Hepatocyte (in vitro differentiated cells): ENCODE data around the gene USH2A. TPM values are rescaled to one million over a fixed set of nuclear protein-coding genes. Genes with fewer than 3 reads are reported as not detected.

Experiments
- DNase-seq: peaks from one replicate; pipeline ENCODE4 v3.0.0-alpha.2; 2016; ENCODE audit warnings: low spot score
- H2AFZ ChIP-seq: fragments of 200-600 bp; sonication (generic); 2 replicates; pipeline ENCODE4 v1.6.0; 2016; ENCODE audit warnings: antibody characterized with exemption, mild to moderate bottlenecking
- H3K27ac ChIP-seq: fragments of 200-600 bp; sonication (generic); 2 replicates; pipeline ENCODE4 v1.5.1; 2016; ENCODE audit warnings: mild to moderate bottlenecking
- H3K27me3 ChIP-seq: fragments of 200-600 bp; sonication (generic); 2 replicates; pipeline ENCODE4 v1.6.1; 2016
- H3K36me3 ChIP-seq: fragments of 200-600 bp; sonication (generic); replicated peaks from 2 replicates; pipeline ENCODE4 v1.5.1; 2016; ENCODE audit warnings: low read depth; ENCODE audit not compliant: insufficient read depth
- H3K4me1 ChIP-seq: fragments of 200-600 bp; sonication (generic); 2 replicates; pipeline ENCODE4 v1.5.1; 2016; ENCODE audit warnings: mild to moderate bottlenecking, moderate library complexity; ENCODE audit not compliant: insufficient read depth
- H3K4me2 ChIP-seq: fragments of 200-600 bp; sonication (generic); 2 replicates; pipeline ENCODE4 v1.6.0; 2016
- H3K4me3 ChIP-seq: fragments of 200-600 bp; sonication (generic); 2 replicates; pipeline ENCODE4 v1.5.1; 2016; ENCODE audit warnings: mild to moderate bottlenecking
- H3K79me2 ChIP-seq: fragments of 200-600 bp; sonication (generic); 2 replicates; pipeline ENCODE4 v1.6.0; 2017; ENCODE audit warnings: mild to moderate bottlenecking
- H3K9me2 ChIP-seq: fragments of 200-600 bp; sonication (generic); replicated peaks from 2 replicates; pipeline ENCODE4 v1.6.0; 2017; ENCODE audit warnings: mild to moderate bottlenecking; ENCODE audit not compliant: insufficient read depth
- H3K9me3 ChIP-seq: fragments of 200-600 bp; sonication (generic); 2 replicates; pipeline ENCODE4 v1.5.1; 2016; ENCODE audit warnings: low read depth, mild to moderate bottlenecking
- H4K20me1 ChIP-seq: fragments of 200-600 bp; sonication (generic); 2 replicates; pipeline ENCODE4 v1.6.0; 2016; ENCODE audit warnings: mild to moderate bottlenecking; ENCODE audit not compliant: insufficient read depth, poor library complexity, severe bottlenecking
- EZH2 ChIP-seq: fragments of 200-600 bp; sonication (generic); IDR thresholded peaks from 2 replicates; pipeline ENCODE4 v1.6.1; 2016; ENCODE audit warnings: antibody characterized with exemption, mild to moderate bottlenecking, borderline replicate concordance
- EZH2phosphoT487 ChIP-seq: fragments of 200-600 bp; sonication (generic); IDR thresholded peaks from one replicate; pipeline ENCODE4 v1.6.1; 2018; ENCODE audit warnings: antibody characterized with exemption, mild to moderate bottlenecking, low read depth, moderate library complexity; ENCODE audit not compliant: unreplicated experiment, severe bottlenecking
- WGBS: methylation state at CpG from one replicate; pipeline ENCODE4 v1.1.6; 2016; ENCODE audit warnings: low lambda C conversion rate; ENCODE audit errors: missing lambda C conversion rate; 5-methylcytosine and 5-hydroxymethylcytosine counted together
- polyA plus RNA-seq: library from polyadenylated mRNA; unstranded; fragments of >200 nt; fragmentation: Nextera tagmentation; extraction: Ambion mirVana; gene quantifications from 2 replicates; pipeline ENCODE4 v1.2.1, GENCODE V29; 2016
- total RNA-seq: library from RNA; depleted of rRNA; stranded (reverse); fragments of >200 nt; gene quantifications from 2 replicates; pipeline ENCODE4 v1.2.3, GENCODE V29; 2014
- TF ChIP-seq, protein P1 (sequence below): fragments of 200-600 bp; sonication (generic); IDR thresholded peaks from 2 replicates; pipeline ENCODE4 v1.5.1; 2016; ENCODE audit warnings: antibody characterized with exemption, mild to moderate bottlenecking; ENCODE audit not compliant: poor library complexity

USH2A gene
- total and polyA plus RNA-seq, 2 experiments from 2014 or later, result 0.07 TPM; not detected in 1

DNA sequence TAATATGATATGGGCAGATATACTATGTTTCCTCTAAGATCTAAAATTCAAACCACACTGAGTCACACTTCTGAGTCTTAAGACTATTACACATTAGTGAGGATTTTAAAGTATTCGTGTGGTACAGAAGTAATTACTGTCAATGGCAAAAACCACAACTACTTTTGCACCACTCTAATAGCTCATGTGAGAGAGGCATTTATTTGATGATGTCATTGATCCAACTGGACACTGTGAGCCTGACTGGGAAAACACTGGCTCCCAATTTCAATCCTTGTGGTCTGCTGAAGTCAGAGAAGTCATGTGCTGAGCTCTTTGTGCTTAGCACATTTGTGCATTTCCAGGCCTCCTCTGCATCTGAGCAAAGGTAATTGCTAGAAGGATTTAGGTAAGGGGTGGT is 377.8 kb downstream of the USH2A start:
- H3K4me3 ChIP-seq, result no peak overlapping the region
- no peak for TF ChIP-seq EZH2phosphoT487
- no peak for TF ChIP-seq EZH2
- TF ChIP-seq, protein P1, sequence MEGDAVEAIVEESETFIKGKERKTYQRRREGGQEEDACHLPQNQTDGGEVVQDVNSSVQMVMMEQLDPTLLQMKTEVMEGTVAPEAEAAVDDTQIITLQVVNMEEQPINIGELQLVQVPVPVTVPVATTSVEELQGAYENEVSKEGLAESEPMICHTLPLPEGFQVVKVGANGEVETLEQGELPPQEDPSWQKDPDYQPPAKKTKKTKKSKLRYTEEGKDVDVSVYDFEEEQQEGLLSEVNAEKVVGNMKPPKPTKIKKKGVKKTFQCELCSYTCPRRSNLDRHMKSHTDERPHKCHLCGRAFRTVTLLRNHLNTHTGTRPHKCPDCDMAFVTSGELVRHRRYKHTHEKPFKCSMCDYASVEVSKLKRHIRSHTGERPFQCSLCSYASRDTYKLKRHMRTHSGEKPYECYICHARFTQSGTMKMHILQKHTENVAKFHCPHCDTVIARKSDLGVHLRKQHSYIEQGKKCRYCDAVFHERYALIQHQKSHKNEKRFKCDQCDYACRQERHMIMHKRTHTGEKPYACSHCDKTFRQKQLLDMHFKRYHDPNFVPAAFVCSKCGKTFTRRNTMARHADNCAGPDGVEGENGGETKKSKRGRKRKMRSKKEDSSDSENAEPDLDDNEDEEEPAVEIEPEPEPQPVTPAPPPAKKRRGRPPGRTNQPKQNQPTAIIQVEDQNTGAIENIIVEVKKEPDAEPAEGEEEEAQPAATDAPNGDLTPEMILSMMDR, result no peak
- H3K4me1 ChIP-seq, result no peaks in the 10 kb centered on the region
- H3K27me3 ChIP-seq, result no peaks in the 10 kb centered on the region
- no peak for DNase-seq
- no peaks in the 10 kb centered on the region for H4K20me1 ChIP-seq
- no peaks in the 10 kb centered on the region for H3K36me3 ChIP-seq
- H3K79me2 ChIP-seq, result no peaks in the 10 kb centered on the region
- H3K9me3 ChIP-seq, result no peaks in the 10 kb centered on the region
- H3K9me2 ChIP-seq, result no peaks in the 10 kb centered on the region
- H3K27ac ChIP-seq, result no peak overlapping the region
- H2AFZ ChIP-seq, result no peak overlapping the region
- 81% methylated on average over 1 of the region's 1 CpG for WGBS
- no peak overlapping the region for H3K4me2 ChIP-seq

- Histone ChIP-seq H3K36me3 (no peaks in the 10 kb centered on the region), H3K27ac (no peak overlapping the region), H3K9me2 (no peaks in the 10 kb centered on the region), H3K79me2 (no peaks in the 10 kb centered on the region), H3K4me2 (no peak overlapping the region), H2AFZ (no peak overlapping the region), H3K4me1 (no peaks in the 10 kb centered on the region), H4K20me1 (no peaks in the 10 kb centered on the region), H3K9me3 (no peaks in the 10 kb centered on the region), H3K27me3 (no peaks in the 10 kb centered on the region), H3K4me3 (no peak overlapping the region)
- TF ChIP-seq EZH2 (no peak), EZH2phosphoT487 (no peak)
- TF ChIP-seq, protein P1, result no peak
- WGBS, result 95% methylated on average over 2 of the region's 2 CpGs
- DNase-seq, result no peak
Observed at GRCh38 chr1:216044538-216044937, 378.7 kb downstream of the USH2A start.

DNA sequence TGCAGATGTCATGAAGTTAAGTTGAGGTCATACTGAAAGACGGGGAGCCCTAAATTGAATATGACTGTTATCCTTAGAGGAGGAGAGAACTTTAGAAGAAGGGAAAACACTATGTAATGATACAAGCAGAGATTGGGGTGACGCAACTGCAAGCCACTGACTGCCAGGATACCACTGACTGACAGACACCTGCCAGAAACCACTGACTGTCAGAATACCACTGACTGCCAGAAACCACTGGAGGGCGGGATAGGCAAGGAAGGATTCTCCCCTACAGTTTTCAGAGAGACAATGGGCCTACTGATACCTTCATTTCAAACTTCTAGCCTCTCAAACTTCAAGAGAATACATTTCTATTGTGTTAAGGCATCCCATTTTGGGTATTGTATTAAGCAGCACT is 388.7 kb downstream of the USH2A start:
- H3K4me2 ChIP-seq, result no peak overlapping the region
- TF ChIP-seq, protein P1, result peak; percentile 52
- no peak for TF ChIP-seq EZH2
- no peaks in the 10 kb centered on the region for H3K4me1 ChIP-seq
- no peaks in the 10 kb centered on the region for H3K9me2 ChIP-seq
- WGBS, result 45% methylated on average over 3 of the region's 3 CpGs
- no peak overlapping the region for H3K4me3 ChIP-seq
- H3K79me2 ChIP-seq, result no peaks in the 10 kb centered on the region
- DNase-seq, result peak; percentile 44
- H3K27me3 ChIP-seq, result no peaks in the 10 kb centered on the region
- no peaks in the 10 kb centered on the region for H3K9me3 ChIP-seq
- no peaks in the 10 kb centered on the region for H4K20me1 ChIP-seq
- H3K36me3 ChIP-seq, result no peaks in the 10 kb centered on the region
- H3K27ac ChIP-seq, result no peak overlapping the region
- H2AFZ ChIP-seq, result no peak overlapping the region

- Histone ChIP-seq H3K4me3 (no peak overlapping the region), H2AFZ (no peak overlapping the region), H3K36me3 (no peaks in the 10 kb centered on the region), H3K27me3 (no peaks in the 10 kb centered on the region), H3K4me2 (no peak overlapping the region), H3K9me3 (no peaks in the 10 kb centered on the region), H3K79me2 (no peaks in the 10 kb centered on the region), H4K20me1 (no peaks in the 10 kb centered on the region), H3K27ac (no peak overlapping the region), H3K4me1 (no peaks in the 10 kb centered on the region), H3K9me2 (no peaks in the 10 kb centered on the region)
- TF ChIP-seq EZH2, result no peak
- TF ChIP-seq, protein P1, result no peak
- no peak for TF ChIP-seq EZH2phosphoT487
- DNase-seq, result no peak
Observed at GRCh38 chr1:216032961-216033614, 390.2 kb downstream of the USH2A start.
